H1 (cell line): ENCODE measurements around the gene HS6ST1. TPM values are rescaled to one million over a fixed set of nuclear protein-coding genes. Genes with fewer than 3 reads are reported as not detected.

Source experiments
- CTCF ChIA-PET: fragments of 300-600 bp; sonication (Branson Sonifier 250); formaldehyde crosslinking; loops from one replicate; lab custom pipeline; 2021; ENCODE audit not compliant: partially characterized antibody; lab: Charles Lee
- POLR2A ChIA-PET: fragments of 300-600 bp; sonication (Branson Sonifier 250); formaldehyde crosslinking; loops from one replicate; lab custom pipeline; 2021; ENCODE audit warnings: inconsistent platforms; ENCODE audit not compliant: partially characterized antibody; lab: Charles Lee
- DNase-seq, 2 experiments: peaks; one replicate each; pipeline versions ENCODE4 v3.0.0 to v3.0.0-alpha.2; 2010 to 2022; ENCODE audit warnings: low spot score in 2 of 2, low read depth in 1 of 2, mixed read lengths in 1 of 2
- FAIRE-seq: peaks from 2 replicates; lab custom pipeline; 2011; peaks lifted over from hg19 to GRCh38; lab: Jason Lieb, UNC
- H2AFZ ChIP-seq: 2 replicates; pipeline ENCODE4 v1.8.1; 2012; ENCODE audit warnings: low read length, inconsistent platforms
- H2AK5ac ChIP-seq: 2 replicates; pipeline ENCODE4 v1.6.1; 2013; ENCODE audit warnings: low read depth, low read length
- H2BK120ac ChIP-seq: replicated peaks from 2 replicates; pipeline ENCODE3; 2013; ENCODE audit warnings: low read depth, low read length, inconsistent platforms
- H2BK12ac ChIP-seq: 2 replicates; pipeline ENCODE4 v1.6.1; 2013; ENCODE audit warnings: low read depth, low read length
- H2BK15ac ChIP-seq: 2 replicates; pipeline ENCODE4 v1.6.1; 2013; ENCODE audit warnings: low read length
- H2BK20ac ChIP-seq: 2 replicates; pipeline ENCODE4 v1.6.1; 2013; ENCODE audit warnings: low read length
- H2BK5ac ChIP-seq: 2 replicates; pipeline ENCODE4 v1.6.1; 2013; ENCODE audit warnings: low read depth, low read length
- H3K14ac ChIP-seq: 2 replicates; pipeline ENCODE4 v1.6.1; 2013; ENCODE audit warnings: inconsistent platforms; ENCODE audit not compliant: insufficient read length
- H3K18ac ChIP-seq: 2 replicates; pipeline ENCODE4 v1.6.1; 2013; ENCODE audit warnings: low read length; ENCODE audit errors: extremely low read depth
- H3K23ac ChIP-seq: 2 replicates; pipeline ENCODE4 v1.6.1; 2013; ENCODE audit warnings: inconsistent platforms; ENCODE audit not compliant: insufficient read length
- H3K23me2 ChIP-seq: 2 replicates; pipeline ENCODE4 v1.6.1; 2013; ENCODE audit warnings: low read depth, low read length
- H3K27ac ChIP-seq: 2 replicates; pipeline ENCODE4 v1.6.1; 2011; ENCODE audit warnings: low read depth, low read length, inconsistent platforms
- H3K27me3 ChIP-seq, 4 experiments: replicated peaks in 1 of 4; 1 replicate in 1 of 4; 2 replicates in 3 of 4; pipeline versions ENCODE4 v1.6.1 to v1.8.1; 2011 to 2013; ENCODE audit warnings: low read length in 3 of 4, mild to moderate bottlenecking in 3 of 4, inconsistent platforms in 2 of 4, mixed read lengths in 2 of 4, moderate library complexity in 1 of 4; ENCODE audit not compliant: control insufficient read depth in 3 of 4, insufficient read depth in 3 of 4; ENCODE audit errors: extremely low read depth in 1 of 4
- H3K36me3 ChIP-seq, 4 experiments: 2 replicates each; pipeline versions ENCODE4 v1.6.1 to v1.8.1; 2011 to 2013; ENCODE audit warnings: mild to moderate bottlenecking in 4 of 4, low read length in 3 of 4, moderate library complexity in 2 of 4, control low read depth in 1 of 4, inconsistent platforms in 1 of 4; ENCODE audit not compliant: insufficient read depth in 4 of 4, control insufficient read depth in 2 of 4
- H3K4ac ChIP-seq: replicated peaks from 2 replicates; pipeline ENCODE3; 2013; ENCODE audit warnings: low read length, low read depth, mixed read lengths, inconsistent platforms; ENCODE audit not compliant: insufficient read length
- H3K4me1 ChIP-seq, 4 experiments: replicated peaks in 1 of 4; 1 replicate in 1 of 4; 2 replicates in 3 of 4; pipeline versions ENCODE4 v1.6.1 to v1.8.1; 2011 to 2013; ENCODE audit warnings: low read length in 3 of 4, inconsistent platforms in 2 of 4, mixed read lengths in 1 of 4; ENCODE audit not compliant: insufficient read depth in 4 of 4, control insufficient read depth in 3 of 4
- H3K4me2 ChIP-seq, 2 experiments: 2 replicates each; pipeline versions ENCODE4 v1.6.1 to v1.8.1; 2011 to 2013; ENCODE audit warnings: low read depth in 2 of 2, low read length in 2 of 2, control low read depth in 1 of 2, inconsistent platforms in 1 of 2, mild to moderate bottlenecking in 1 of 2; ENCODE audit not compliant: insufficient read depth in 1 of 2
- H3K4me3 ChIP-seq, 4 experiments: fragments of 200-600, 300-600 bp in 1 of 4; sonication (generic), shearing (Covaris generic), sonication (Bioruptor Twin) in 1 of 4; 2 replicates each; pipeline versions ENCODE4 v1.5.1 to v1.8.1; 2011 to 2016; ENCODE audit warnings: low read length in 4 of 4, low read depth in 3 of 4, control low read depth in 2 of 4, inconsistent platforms in 2 of 4, mild to moderate bottlenecking in 2 of 4, mixed read lengths in 1 of 4, moderate library complexity in 1 of 4; ENCODE audit not compliant: insufficient read depth in 2 of 4; ENCODE audit errors: extremely low read depth in 1 of 4
- H3K56ac ChIP-seq: replicated peaks from 2 replicates; pipeline ENCODE3; 2013; ENCODE audit warnings: low read depth, mild to moderate bottlenecking, mixed read lengths, low read length, inconsistent platforms; ENCODE audit not compliant: insufficient read length
- H3K79me1 ChIP-seq: 2 replicates; pipeline ENCODE4 v1.6.1; 2013; ENCODE audit warnings: low read depth, low read length, control low read depth
- H3K79me2 ChIP-seq, 2 experiments: 2 replicates each; pipeline versions ENCODE4 v1.6.1 to v1.8.1; 2012 to 2013; ENCODE audit warnings: low read length in 2 of 2, mild to moderate bottlenecking in 2 of 2, inconsistent platforms in 1 of 2; ENCODE audit not compliant: insufficient read depth in 2 of 2, control insufficient read depth in 1 of 2
- H3K9ac ChIP-seq, 4 experiments: replicated peaks in 1 of 4; 1 replicate in 1 of 4; 2 replicates in 3 of 4; pipeline versions ENCODE4 v1.6.1 to v1.8.1; 2011 to 2013; ENCODE audit warnings: low read depth in 3 of 4, low read length in 3 of 4, control low read depth in 2 of 4, mild to moderate bottlenecking in 2 of 4, moderate library complexity in 2 of 4, inconsistent platforms in 1 of 4; ENCODE audit errors: extremely low read depth in 1 of 4
- H3K9me3 ChIP-seq, 2 experiments: 2 replicates each; pipeline versions ENCODE4 v1.6.1 to v1.8.1; 2012 to 2013; ENCODE audit warnings: mild to moderate bottlenecking in 2 of 2, moderate library complexity in 2 of 2, control low read depth in 1 of 2, inconsistent platforms in 1 of 2, low read depth in 1 of 2, low read length in 1 of 2, mixed read lengths in 1 of 2; ENCODE audit not compliant: insufficient read depth in 2 of 2
- H4K20me1 ChIP-seq, 2 experiments: replicated peaks in 1 of 2; 2 replicates each; pipeline versions ENCODE3 to v1.8.1; 2011 to 2013; ENCODE audit warnings: inconsistent platforms in 2 of 2, low read length in 2 of 2, mild to moderate bottlenecking in 1 of 2; ENCODE audit not compliant: insufficient read depth in 2 of 2, control insufficient read depth in 1 of 2
- H4K5ac ChIP-seq: 2 replicates; pipeline ENCODE4 v1.6.1; 2013; ENCODE audit warnings: low read length, low read depth, mixed read lengths, inconsistent platforms; ENCODE audit not compliant: insufficient read length
- H4K8ac ChIP-seq: 2 replicates; pipeline ENCODE4 v1.8.0; 2013; ENCODE audit warnings: mild to moderate bottlenecking, moderate library complexity, low read length, inconsistent platforms; ENCODE audit not compliant: insufficient read depth; ENCODE audit errors: extremely low read depth
- H4K91ac ChIP-seq: replicated peaks from 2 replicates; pipeline ENCODE3; 2013; ENCODE audit warnings: low read length, mixed read lengths, inconsistent platforms; ENCODE audit not compliant: insufficient read length
- CHD1 ChIP-seq: IDR thresholded peaks from 2 replicates; pipeline ENCODE4 v1.6.1; 2012; ENCODE audit warnings: low read depth, low read length, improper control_type of control experiment
- CHD2 ChIP-seq: IDR thresholded peaks from 2 replicates; pipeline ENCODE4 v1.6.1; 2012; ENCODE audit warnings: low read length, improper control_type of control experiment
- CREB1 ChIP-seq: IDR thresholded peaks from 2 replicates; pipeline ENCODE4 v1.6.1; 2012; ENCODE audit warnings: inconsistent platforms
- EZH2 ChIP-seq: fragments of 200-600 bp; sonication (generic); IDR thresholded peaks from 2 replicates; pipeline ENCODE4 v1.7.1; 2012; ENCODE audit warnings: low read depth, mild to moderate bottlenecking, moderate library complexity, low read length, inconsistent platforms; ENCODE audit not compliant: severe bottlenecking
- PHF8 ChIP-seq: fragments of 200-600 bp; sonication (generic); conservative IDR thresholded peaks from 2 replicates; pipeline ENCODE4 v1.7.1; 2012; ENCODE audit warnings: low read depth, mild to moderate bottlenecking, inconsistent platforms, low read length, moderate library complexity
- POU5F1 ChIP-seq: IDR thresholded peaks from 2 replicates; pipeline ENCODE4 v1.6.1; 2011; ENCODE audit warnings: low read depth, mild to moderate bottlenecking, low read length, moderate library complexity
- RAD21 ChIP-seq, 2 experiments: IDR thresholded peaks in 1 of 2; conservative IDR thresholded peaks in 1 of 2; 2 replicates each; pipeline ENCODE4 v1.6.1; 2011; ENCODE audit warnings: low read depth in 2 of 2, low read length in 2 of 2, improper control_type of control experiment in 1 of 2, inconsistent platforms in 1 of 2, mild to moderate bottlenecking in 1 of 2, moderate library complexity in 1 of 2
- RXRA ChIP-seq: IDR thresholded peaks from 2 replicates; pipeline ENCODE4 v1.6.1; 2011; ENCODE audit warnings: low read depth, mild to moderate bottlenecking, low read length, moderate library complexity; ENCODE audit not compliant: insufficient read depth
- SIX5 ChIP-seq: IDR thresholded peaks from 2 replicates; pipeline ENCODE4 v1.6.1; 2011; ENCODE audit warnings: mild to moderate bottlenecking, low read depth, low read length
- SP1 ChIP-seq: IDR thresholded peaks from 2 replicates; pipeline ENCODE4 v1.6.1; 2011; ENCODE audit warnings: low read depth, low read length
- SUZ12 ChIP-seq: fragments of 200-600 bp; sonication (generic); IDR thresholded peaks from 2 replicates; pipeline ENCODE4 v1.6.1; 2012; ENCODE audit warnings: mild to moderate bottlenecking, inconsistent platforms, low read length, moderate library complexity, mixed read lengths
- TCF12 ChIP-seq: IDR thresholded peaks from 2 replicates; pipeline ENCODE4 v1.6.1; 2011; ENCODE audit warnings: low read depth, mild to moderate bottlenecking, low read length
- WGBS, 2 experiments: shearing (Covaris generic) in 1 of 2; methylation state at CpG; one replicate each; pipeline versions ENCODE4 v1.1.6 to v1.1.7; 2013 to 2015; ENCODE audit warnings: low lambda C conversion rate in 2 of 2, mixed read lengths in 2 of 2, inconsistent platforms in 1 of 2, low coverage in 1 of 2, missing lambda C conversion rate in 1 of 2; ENCODE audit not compliant: insufficient replicate concordance in 2 of 2, insufficient coverage in 1 of 2, insufficient read length in 1 of 2; ENCODE audit errors: extremely low coverage in 1 of 2, missing lambda C conversion rate in 1 of 2; 5-methylcytosine and 5-hydroxymethylcytosine counted together
- polyA plus RNA-seq, 7 experiments: library from polyadenylated mRNA; depleted of rRNA in 3 of 7; stranded (reverse) in 5 of 7; unstranded in 2 of 7; fragments of >200 nt in 5 of 7; fragments of 200-250 nt in 2 of 7; gene quantifications; 1 replicate in 5 of 7; 2 replicates in 1 of 7; 4 replicates in 1 of 7; pipeline versions ENCODE4 v1.2.1 to v1.2.3, GENCODE V29; 2011 to 2013; ENCODE audit warnings: missing spikeins in 2 of 7, mixed read lengths in 2 of 7
- total RNA-seq: library from RNA; stranded (reverse); fragmentation: NEBNext Ultra II Directional; extraction: Animal tissue kit (Norgen Biotek cat#: 25700); gene quantifications from 2 replicates; pipeline ENCODE4 v1.2.1, GENCODE V29; 2021
- TF ChIP-seq, protein P1 (sequence below): IDR thresholded peaks from 2 replicates; pipeline ENCODE4 v1.6.1; 2011; ENCODE audit warnings: low read length, improper control_type of control experiment

HS6ST1 gene
- total and polyA plus RNA-seq, 2 of the 8 experiments (the other 6 are each of a cell fraction or from before 2014, with no cell fraction given): 37.4 to 74.6 TPM

DNA sequence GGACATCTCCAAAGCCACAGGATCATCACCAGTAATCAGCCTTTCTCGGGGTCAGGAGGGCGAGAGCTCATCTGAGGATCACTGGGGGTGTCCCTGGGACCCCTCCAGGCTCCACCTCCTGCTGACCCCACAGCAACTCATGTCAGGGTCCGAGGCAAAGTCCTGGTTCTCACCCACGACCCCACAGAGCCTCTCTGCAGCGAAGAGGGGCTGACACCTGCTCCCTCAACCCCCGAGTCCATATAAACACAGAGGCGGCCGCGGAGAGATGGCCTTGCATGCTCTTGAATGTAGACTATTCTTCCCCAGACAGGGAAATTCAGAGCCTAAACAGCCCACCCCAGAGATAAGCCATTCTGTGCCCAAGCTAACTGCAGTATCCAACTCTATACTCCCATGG is 29.9 kb downstream of the HS6ST1 start:
- no peak overlapping the region for H3K27ac ChIP-seq
- peaks cover 0 to 93% of the 10 kb centered on the region in 2 experiments; a peak in 3 of 4 replicates for H3K79me2 ChIP-seq
- CTCF ChIA-PET: interaction anchor here (0.7 to 2.1 kb wide), 5 partner anchors 11 to 18 kb away, joined by 3 to 5 read pairs (median 3); no protein-coding TSS in a partner anchor

More for the DNA sequence above, 29.9 kb downstream of the HS6ST1 start:
- H2BK5ac ChIP-seq: no peak overlapping the region
- FAIRE-seq (no peak), DNase-seq (no peak)
- no peak overlapping the region for H4K5ac ChIP-seq
- H2AFZ ChIP-seq: no peak overlapping the region
- POLR2A ChIA-PET: interaction anchor here (1.3 to 2.1 kb wide), 2 partner anchors 12 to 28 kb away, joined by 5 to 8 read pairs; no protein-coding TSS in a partner anchor
- H3K23ac ChIP-seq: no peak overlapping the region
- no peak overlapping the region for H3K14ac ChIP-seq
- no peaks in the 10 kb centered on the region for H3K27me3 ChIP-seq
- no peak overlapping the region for H3K4ac ChIP-seq
- H3K4me1 ChIP-seq: peaks cover 4 to 47% (median 28%) of the 10 kb centered on the region in 4 experiments
- no peak overlapping the region; the same call in 1 of the 2 replicates for H3K18ac ChIP-seq
- 89% methylated on average over 9 of the region's 9 CpGs; no CpG with 5 or more reads in 1 of the 2 experiments for WGBS, 2 experiments
- no peak overlapping the region for H2BK12ac ChIP-seq
- no peak overlapping the region for H2BK15ac ChIP-seq
- no peak overlapping the region for H3K56ac ChIP-seq
- H2BK20ac ChIP-seq: no peak overlapping the region
- no peak overlapping the region for H3K9ac ChIP-seq
- no peak overlapping the region for H4K91ac ChIP-seq
- H4K20me1 ChIP-seq: peaks cover 49 to 65% of the 10 kb centered on the region in 2 experiments
- no peaks in the 10 kb centered on the region for H3K23me2 ChIP-seq
- H3K4me3 ChIP-seq: no peak overlapping the region
- H2BK120ac ChIP-seq: no peak overlapping the region
- peaks cover 45% of the 10 kb centered on the region for H3K79me1 ChIP-seq
- TF ChIP-seq TCF12 (no peak), PHF8 (no peak), CREB1 (no peak), CHD1 (no peak), EZH2 (no peak), RXRA (no peak), SIX5 (no peak), SUZ12 (no peak), RAD21 (IDR thresholded peaks at IDR 0.05 in 1 of 2, conservative IDR thresholded peaks at IDR 0.05 in 1 of 2; ENCODE audit: low read depth in 2 of 2, low read length in 2 of 2) (no peak), CHD2 (no peak), POU5F1 (no peak), SP1 (no peak)
- TF ChIP-seq, protein P1, sequence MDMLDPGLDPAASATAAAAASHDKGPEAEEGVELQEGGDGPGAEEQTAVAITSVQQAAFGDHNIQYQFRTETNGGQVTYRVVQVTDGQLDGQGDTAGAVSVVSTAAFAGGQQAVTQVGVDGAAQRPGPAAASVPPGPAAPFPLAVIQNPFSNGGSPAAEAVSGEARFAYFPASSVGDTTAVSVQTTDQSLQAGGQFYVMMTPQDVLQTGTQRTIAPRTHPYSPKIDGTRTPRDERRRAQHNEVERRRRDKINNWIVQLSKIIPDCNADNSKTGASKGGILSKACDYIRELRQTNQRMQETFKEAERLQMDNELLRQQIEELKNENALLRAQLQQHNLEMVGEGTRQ: no peak
- peak overlapping the region in 1 of 2 experiments; percentile 14; a peak in 1 of 4 replicates for H3K4me2 ChIP-seq
- H2AK5ac ChIP-seq: no peak overlapping the region
- no peaks in the 10 kb centered on the region for H3K9me3 ChIP-seq
- no peak overlapping the region; the same call in 1 of the 2 replicates for H4K8ac ChIP-seq
- peaks cover 0 to 4% (median 0%) of the 10 kb centered on the region in 4 experiments; a peak in 3 of 8 replicates for H3K36me3 ChIP-seq
